ENCODE results near the gene SBF2.

DNA sequence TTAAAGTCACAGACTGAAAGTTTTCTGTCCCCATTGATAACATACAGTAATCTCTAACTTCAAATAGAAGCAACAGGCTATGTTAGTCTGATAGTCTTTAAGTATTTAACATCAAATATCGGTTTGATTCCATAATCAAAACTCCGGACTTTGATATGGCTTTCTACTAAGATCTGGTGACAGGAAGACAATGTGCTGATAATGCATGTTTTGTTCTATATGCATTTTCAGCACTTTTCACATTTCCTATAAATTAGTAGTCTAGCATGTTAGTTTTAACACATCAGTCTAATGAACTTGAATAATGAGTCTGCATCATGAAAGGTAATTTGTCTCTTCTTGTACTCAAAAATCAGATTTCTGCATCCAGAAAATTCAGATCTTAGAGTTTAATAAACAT, 252.7 kb downstream of the SBF2 start:
- TF ChIP-seq, protein P1, sequence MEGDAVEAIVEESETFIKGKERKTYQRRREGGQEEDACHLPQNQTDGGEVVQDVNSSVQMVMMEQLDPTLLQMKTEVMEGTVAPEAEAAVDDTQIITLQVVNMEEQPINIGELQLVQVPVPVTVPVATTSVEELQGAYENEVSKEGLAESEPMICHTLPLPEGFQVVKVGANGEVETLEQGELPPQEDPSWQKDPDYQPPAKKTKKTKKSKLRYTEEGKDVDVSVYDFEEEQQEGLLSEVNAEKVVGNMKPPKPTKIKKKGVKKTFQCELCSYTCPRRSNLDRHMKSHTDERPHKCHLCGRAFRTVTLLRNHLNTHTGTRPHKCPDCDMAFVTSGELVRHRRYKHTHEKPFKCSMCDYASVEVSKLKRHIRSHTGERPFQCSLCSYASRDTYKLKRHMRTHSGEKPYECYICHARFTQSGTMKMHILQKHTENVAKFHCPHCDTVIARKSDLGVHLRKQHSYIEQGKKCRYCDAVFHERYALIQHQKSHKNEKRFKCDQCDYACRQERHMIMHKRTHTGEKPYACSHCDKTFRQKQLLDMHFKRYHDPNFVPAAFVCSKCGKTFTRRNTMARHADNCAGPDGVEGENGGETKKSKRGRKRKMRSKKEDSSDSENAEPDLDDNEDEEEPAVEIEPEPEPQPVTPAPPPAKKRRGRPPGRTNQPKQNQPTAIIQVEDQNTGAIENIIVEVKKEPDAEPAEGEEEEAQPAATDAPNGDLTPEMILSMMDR (IDR thresholded peaks at IDR 0.05): no peak
- no peak for TF ChIP-seq POLR2AphosphoS5 (IDR thresholded peaks at IDR 0.05)
